CD4-positive, alpha-beta T cell treated with Interleukin-15 for 4 hours (primary cell): ENCODE measurements around the gene PRKAR1B.

Source experiments
- DNase-seq: peaks from one replicate; pipeline ENCODE4 v3.0.0-alpha.2; 2020; ENCODE audit warnings: low spot score

PRKAR1B gene

GRCh38 chr7:509426-510130, 217.5 kb downstream of the PRKAR1B start:
- no peak for DNase-seq

DNA sequence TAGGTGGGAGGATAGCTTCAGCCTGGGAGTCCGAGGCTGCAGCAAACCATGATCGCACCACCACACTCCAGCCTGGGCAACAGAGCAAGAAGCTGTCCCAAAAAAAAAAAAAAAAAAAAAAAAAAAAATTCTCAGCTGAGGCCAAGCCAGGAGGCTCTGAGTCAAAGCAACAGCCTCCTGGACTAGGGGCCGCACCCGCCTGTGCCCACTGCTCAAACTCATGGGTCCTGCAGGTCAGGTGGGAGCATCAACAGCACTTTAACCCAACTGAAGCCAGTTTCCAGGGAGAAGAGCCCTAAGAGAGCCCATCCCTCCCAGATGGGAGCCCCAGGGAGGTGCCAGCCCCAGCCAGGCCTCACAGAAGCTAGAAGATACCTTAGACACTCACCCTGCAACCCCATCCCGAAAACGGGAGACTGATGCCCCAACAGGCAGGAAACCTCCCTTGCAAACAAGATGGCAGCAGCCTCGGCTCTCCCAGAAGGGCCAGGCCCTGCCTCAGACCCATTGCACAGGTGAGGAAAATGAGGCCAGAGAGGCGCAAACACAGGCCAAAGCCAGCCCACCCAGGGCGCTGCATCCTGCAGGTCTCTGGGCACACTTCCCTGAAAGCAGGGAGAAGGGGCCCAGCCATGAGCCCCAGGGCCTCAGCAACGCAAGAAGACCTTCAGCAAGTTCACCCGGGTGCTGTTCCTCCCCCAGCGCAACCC, 218.5 kb downstream of the PRKAR1B start:
- DNase-seq, result no peak

- no peak for DNase-seq
Observed at GRCh38 chr7:507623-508300, 219.3 kb downstream of the PRKAR1B start.

DNA sequence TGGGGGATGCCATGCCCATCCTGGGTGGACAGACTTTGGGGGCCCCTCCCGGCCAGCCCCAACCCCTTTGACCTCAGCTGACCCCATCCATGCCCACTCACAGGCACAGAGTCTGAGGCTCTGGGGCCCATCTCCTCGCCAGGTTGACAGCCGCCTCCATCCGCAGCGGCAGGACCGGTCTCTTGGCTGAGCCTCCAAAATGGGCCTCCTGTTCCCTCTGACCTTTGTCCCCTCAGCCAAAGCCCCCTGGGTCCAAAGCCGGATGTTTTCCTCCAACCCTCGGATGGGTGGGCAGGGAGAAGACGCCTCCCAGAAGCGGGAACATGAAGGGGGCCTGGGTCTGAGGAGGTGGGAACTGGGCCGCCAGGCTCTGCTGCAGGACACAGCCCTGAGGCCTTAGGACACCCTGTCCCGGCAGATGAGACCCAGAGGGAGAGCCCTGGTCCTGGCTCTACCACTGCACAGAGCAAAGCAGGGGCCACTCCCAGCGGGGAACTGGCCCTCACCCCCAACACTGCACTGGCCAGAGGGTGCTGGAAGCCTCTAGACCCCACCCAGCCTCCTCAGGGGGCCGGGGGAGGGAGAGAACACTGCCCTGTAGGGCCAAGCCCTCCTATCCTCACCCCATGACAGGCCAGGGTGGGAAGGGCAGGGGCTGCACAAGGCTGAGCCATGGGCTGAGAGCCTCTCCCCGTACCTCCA, 220.0 kb downstream of the PRKAR1B start:
- DNase-seq, result no peak

DNA sequence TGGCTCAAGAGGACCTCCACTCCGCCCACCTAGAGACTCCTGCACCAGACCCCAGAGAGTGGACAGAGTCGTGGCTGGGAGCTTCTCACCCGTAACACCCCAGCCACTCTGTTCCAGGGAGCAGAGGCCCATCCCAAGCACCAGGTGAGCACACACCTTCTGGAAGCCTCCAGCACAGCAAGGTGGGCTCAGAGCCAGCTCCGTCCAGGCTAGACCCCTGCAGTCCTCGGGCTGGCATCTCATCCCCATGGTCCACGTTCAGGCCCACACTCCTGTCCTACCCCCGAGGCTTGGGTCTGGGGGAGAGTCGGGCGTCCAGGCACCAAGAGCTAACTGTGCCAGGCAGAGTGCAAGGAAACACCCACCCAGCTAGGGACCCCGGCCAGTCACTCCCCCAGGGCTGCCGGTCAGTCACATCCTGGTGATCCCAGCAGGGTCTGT, 220.7 kb downstream of the PRKAR1B start:
- no peak for DNase-seq

DNA sequence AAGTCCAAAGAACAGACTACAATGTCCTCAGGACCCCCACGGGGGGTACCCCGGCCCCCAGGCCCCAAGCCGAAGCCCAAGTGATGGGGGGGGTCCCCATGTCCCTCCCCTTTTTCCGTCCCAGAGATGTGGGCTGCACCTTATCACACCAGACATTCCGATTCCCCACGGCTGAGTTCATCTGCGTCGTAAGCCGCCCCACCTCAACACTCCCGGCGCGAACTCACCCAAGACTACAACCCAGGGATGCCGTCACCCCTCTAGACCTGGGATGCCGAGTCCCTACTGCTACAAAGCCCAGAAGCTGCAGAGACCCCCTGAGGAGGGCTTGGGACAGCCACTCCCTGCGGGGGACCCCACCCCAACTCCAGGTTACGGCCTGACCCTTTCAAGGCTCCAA, 221.9 kb downstream of the PRKAR1B start:
- no peak for DNase-seq

DNA sequence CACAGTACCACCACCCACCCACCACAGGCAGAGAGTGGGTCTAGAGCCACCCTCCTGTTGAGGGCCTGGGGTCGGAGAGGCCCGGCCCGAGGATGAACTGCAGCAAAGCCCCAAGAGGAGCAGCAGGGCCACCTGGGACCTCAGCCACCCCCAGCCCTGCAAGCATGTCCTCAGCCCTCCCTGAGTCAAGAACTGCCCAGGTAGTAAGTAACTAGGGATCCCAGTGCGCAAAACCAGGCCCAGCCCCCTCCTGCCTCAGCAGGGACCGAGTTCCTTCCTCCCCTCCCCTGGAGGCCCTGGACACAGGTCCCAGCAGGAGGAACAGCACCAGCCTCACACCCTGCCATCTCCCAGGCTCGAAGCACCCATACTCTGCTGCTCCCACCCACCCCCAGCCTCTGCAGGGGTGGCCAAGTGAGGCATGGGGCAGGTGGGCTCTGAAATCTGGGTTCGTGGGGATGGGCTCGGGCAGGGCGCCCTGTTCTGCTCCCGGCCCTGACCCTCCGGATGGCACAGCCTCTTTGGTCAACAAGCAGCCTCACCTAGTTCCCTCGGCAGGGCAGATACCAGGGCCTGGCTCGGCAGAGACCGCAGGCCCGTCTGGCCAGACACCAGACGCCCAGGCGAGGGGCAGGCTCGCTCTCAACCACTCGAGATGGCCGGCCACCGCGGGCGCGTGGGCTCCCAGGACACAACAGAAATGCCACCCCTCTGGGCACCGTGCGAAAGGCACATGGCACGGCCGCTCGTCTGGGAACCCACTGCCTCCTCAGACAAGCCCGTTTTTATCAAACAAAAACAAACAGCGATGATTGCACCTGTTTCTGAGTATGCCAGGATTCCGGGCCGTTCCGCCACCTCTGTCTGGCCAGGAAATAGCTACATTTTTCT, 222.6 kb downstream of the PRKAR1B start:
- DNase-seq, result no peak

- no peak for DNase-seq
Observed at GRCh38 chr7:503575-504111, 223.4 kb downstream of the PRKAR1B start.

DNA sequence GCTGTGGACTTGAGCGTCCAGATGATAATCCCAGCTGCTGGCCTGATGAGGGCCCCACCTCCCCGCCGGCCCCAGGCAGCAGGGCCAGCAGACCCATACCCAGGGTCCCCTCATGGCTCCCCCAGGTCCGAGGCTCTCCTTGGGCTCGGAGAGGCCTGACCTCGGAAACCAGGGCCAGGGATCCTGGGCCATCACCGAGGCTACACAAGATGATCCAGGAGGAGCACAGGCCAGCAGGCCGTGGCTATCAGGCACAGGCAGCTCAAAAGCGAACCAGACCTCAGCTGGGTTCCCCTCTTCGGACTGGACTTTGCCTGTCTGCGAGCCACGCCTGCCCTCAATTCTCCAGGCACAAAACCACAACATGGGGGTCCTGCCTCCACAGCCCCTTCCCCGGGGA, 224.8 kb downstream of the PRKAR1B start:
- no peak for DNase-seq

DNA sequence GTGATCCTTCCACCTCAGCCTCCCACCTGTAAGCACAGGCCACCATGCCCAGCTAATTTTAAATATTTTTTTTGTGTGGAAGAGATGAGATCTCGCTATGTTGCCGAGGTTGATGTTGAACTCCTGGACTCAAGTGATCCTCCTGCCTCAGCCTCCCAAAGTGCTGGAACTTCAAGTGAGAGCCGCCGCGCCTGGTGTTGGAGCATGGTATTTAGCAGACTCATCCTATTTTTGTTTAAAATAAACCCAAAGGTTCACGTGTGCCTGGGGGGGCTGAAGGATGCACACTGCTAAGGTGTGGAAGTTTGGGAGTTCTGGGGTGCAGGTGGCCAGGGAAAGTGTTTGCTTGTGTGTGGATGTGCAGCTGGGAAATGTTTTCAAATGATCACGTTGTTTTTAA, 225.6 kb downstream of the PRKAR1B start:
- DNase-seq, result no peak

GRCh38 chr7:500521-501420, 226.3 kb downstream of the PRKAR1B start:
- no peak for DNase-seq

- no peak for DNase-seq
Observed at GRCh38 chr7:499853-500485, 227.1 kb downstream of the PRKAR1B start.
